22Rv1 (cell line): Measurements from ENCODE around the gene VTI1A.

Experiments used
- ZFX ChIP-seq: fragments of 450-650 bp; IDR thresholded peaks from 2 replicates; pipeline ENCODE4 v1.6.1; 2017; ENCODE audit warnings: antibody characterized with exemption, borderline replicate concordance
- TF ChIP-seq, protein P1 (sequence below): fragments of 450-650 bp; IDR thresholded peaks from 2 replicates; pipeline ENCODE4 v1.5.1; 2017; ENCODE audit warnings: mild to moderate bottlenecking

- no peak for TF ChIP-seq ZFX
- TF ChIP-seq, protein P1, sequence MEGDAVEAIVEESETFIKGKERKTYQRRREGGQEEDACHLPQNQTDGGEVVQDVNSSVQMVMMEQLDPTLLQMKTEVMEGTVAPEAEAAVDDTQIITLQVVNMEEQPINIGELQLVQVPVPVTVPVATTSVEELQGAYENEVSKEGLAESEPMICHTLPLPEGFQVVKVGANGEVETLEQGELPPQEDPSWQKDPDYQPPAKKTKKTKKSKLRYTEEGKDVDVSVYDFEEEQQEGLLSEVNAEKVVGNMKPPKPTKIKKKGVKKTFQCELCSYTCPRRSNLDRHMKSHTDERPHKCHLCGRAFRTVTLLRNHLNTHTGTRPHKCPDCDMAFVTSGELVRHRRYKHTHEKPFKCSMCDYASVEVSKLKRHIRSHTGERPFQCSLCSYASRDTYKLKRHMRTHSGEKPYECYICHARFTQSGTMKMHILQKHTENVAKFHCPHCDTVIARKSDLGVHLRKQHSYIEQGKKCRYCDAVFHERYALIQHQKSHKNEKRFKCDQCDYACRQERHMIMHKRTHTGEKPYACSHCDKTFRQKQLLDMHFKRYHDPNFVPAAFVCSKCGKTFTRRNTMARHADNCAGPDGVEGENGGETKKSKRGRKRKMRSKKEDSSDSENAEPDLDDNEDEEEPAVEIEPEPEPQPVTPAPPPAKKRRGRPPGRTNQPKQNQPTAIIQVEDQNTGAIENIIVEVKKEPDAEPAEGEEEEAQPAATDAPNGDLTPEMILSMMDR: no peak
Measured at GRCh38 chr10:112619556-112619955, 172.5 kb downstream of the VTI1A start.
